GM23338 (cell line): ENCODE measurements around the gene TAOK1. TPM values are rescaled to one million over a fixed set of nuclear protein-coding genes. Genes with fewer than 3 reads are reported as not detected.

Source experiments
- ATAC-seq: fragments of 200-7000 bp; cut with Tn5 transposase; 3 replicates; pipeline ENCODE4 v1.9.1; 2020
- DNase-seq: peaks from one replicate; pipeline ENCODE4 v3.0.0-alpha.2; 2015; ENCODE audit warnings: low spot score
- H2AFZ ChIP-seq: fragments of 200-600 bp; sonication (generic); 2 replicates; pipeline ENCODE4 v1.8.0; 2016; ENCODE audit warnings: antibody characterized with exemption, mild to moderate bottlenecking, moderate library complexity
- H3F3A ChIP-seq: fragments of 200-600 bp; sonication (generic); replicated peaks from 2 replicates; pipeline ENCODE4 v1.8.0; 2017; ENCODE audit warnings: antibody characterized with exemption, mixed run types, low read depth
- H3K27ac ChIP-seq: fragments of 200-600 bp; sonication (generic); 2 replicates; pipeline ENCODE4 v1.6.1; 2016; ENCODE audit warnings: low read depth
- H3K27me3 ChIP-seq: fragments of 200-600 bp; sonication (generic); 2 replicates; pipeline ENCODE4 v1.8.0; 2016; ENCODE audit warnings: mild to moderate bottlenecking, mixed run types, moderate library complexity; ENCODE audit not compliant: insufficient read depth
- H3K36me3 ChIP-seq: fragments of 200-600 bp; sonication (generic); 2 replicates; pipeline ENCODE4 v1.8.0; 2016; ENCODE audit warnings: mild to moderate bottlenecking; ENCODE audit not compliant: insufficient read depth
- H3K4me1 ChIP-seq: fragments of 200-600 bp; sonication (generic); 2 replicates; pipeline ENCODE4 v1.8.0; 2016; ENCODE audit warnings: mild to moderate bottlenecking, moderate library complexity; ENCODE audit not compliant: insufficient read depth
- H3K4me2 ChIP-seq: fragments of 200-600 bp; sonication (generic); 2 replicates; pipeline ENCODE4 v1.7.1; 2017; ENCODE audit warnings: mixed run types
- H3K4me3 ChIP-seq: fragments of 200-600 bp; sonication (generic); 2 replicates; pipeline ENCODE4 v1.6.1; 2016; ENCODE audit warnings: mixed run types
- H3K79me2 ChIP-seq: fragments of 200-600 bp; sonication (generic); replicated peaks from 2 replicates; pipeline ENCODE4 v1.8.0; 2017; ENCODE audit warnings: mild to moderate bottlenecking; ENCODE audit not compliant: insufficient read depth
- H3K9me2 ChIP-seq: fragments of 200-600 bp; sonication (generic); 2 replicates; pipeline ENCODE4 v1.8.0; 2017; ENCODE audit not compliant: insufficient read depth
- H4K20me1 ChIP-seq: fragments of 200-600 bp; sonication (generic); replicated peaks from 2 replicates; pipeline ENCODE4 v1.8.0; 2017; ENCODE audit warnings: mild to moderate bottlenecking; ENCODE audit not compliant: insufficient read depth
- H3K27ac Mint-ChIP-seq: 2 replicates; pipeline ENCODE4 v1.8.0; 2020; ENCODE audit warnings: inconsistent platforms, mild to moderate bottlenecking, moderate library complexity, mixed read lengths
- H3K27me3 Mint-ChIP-seq: 3 replicates; pipeline ENCODE4 v1.8.0; 2022; ENCODE audit warnings: low read depth, mild to moderate bottlenecking, moderate library complexity, mixed read lengths, inconsistent platforms; ENCODE audit not compliant: insufficient read depth, poor library complexity
- H3K36me3 Mint-ChIP-seq: 3 replicates; pipeline ENCODE4 v1.8.0; 2021; ENCODE audit warnings: low read depth, mild to moderate bottlenecking, inconsistent platforms, moderate library complexity, mixed read lengths
- H3K4me1 Mint-ChIP-seq: 3 replicates; pipeline ENCODE4 v1.8.0; 2020; ENCODE audit warnings: mild to moderate bottlenecking, inconsistent platforms, mixed read lengths
- H3K4me3 Mint-ChIP-seq: 3 replicates; pipeline ENCODE4 v1.8.0; 2021; ENCODE audit warnings: moderate library complexity, mild to moderate bottlenecking, inconsistent platforms, mixed read lengths
- H3K9me3 Mint-ChIP-seq: 3 replicates; pipeline ENCODE4 v1.8.0; 2020; ENCODE audit warnings: moderate library complexity, mild to moderate bottlenecking, inconsistent platforms, mixed read lengths
- CREB1 ChIP-seq: fragments of 250-450 bp; sonication (Bioruptor Pico); IDR thresholded peaks from 2 replicates; pipeline ENCODE4 v1.5.0; 2020; ENCODE audit warnings: low read depth, mild to moderate bottlenecking, moderate library complexity
- EZH2 ChIP-seq: fragments of 200-600 bp; sonication (generic); IDR thresholded peaks from one replicate; pipeline ENCODE4 v1.8.0; 2017; ENCODE audit warnings: antibody characterized with exemption, mild to moderate bottlenecking, low read depth; ENCODE audit not compliant: unreplicated experiment
- JUNB ChIP-seq: IDR thresholded peaks from one replicate; pipeline ENCODE4 v1.6.1; 2016; ENCODE audit warnings: antibody characterized with exemption; ENCODE audit not compliant: unreplicated experiment
- NANOG ChIP-seq: IDR thresholded peaks from 2 replicates; pipeline ENCODE4 v1.6.1; 2016; ENCODE audit warnings: antibody characterized with exemption, borderline replicate concordance
- POLR2AphosphoS5 ChIP-seq: IDR thresholded peaks from 2 replicates; pipeline ENCODE4 v1.6.1; 2016; ENCODE audit warnings: antibody characterized with exemption, low read depth
- ZNF114 ChIP-seq: fragments of 250-450 bp; sonication (Bioruptor Pico); IDR thresholded peaks from 2 replicates; pipeline ENCODE4 v1.5.0; 2020; ENCODE audit warnings: mild to moderate bottlenecking, moderate library complexity
- polyA plus RNA-seq: library from polyadenylated mRNA; unstranded; fragments of >200 nt; fragmentation: Nextera tagmentation; extraction: Ambion mirVana; gene quantifications from 2 replicates; pipeline ENCODE4 v1.2.1, GENCODE V29; 2016
- total RNA-seq: library from RNA; depleted of rRNA; stranded (reverse); fragments of >200 nt; shearing (Covaris generic); gene quantifications from 2 replicates; pipeline ENCODE4 v1.2.3, GENCODE V29; 2014
- TF ChIP-seq, protein P1 (sequence below): IDR thresholded peaks from one replicate; pipeline ENCODE4 v1.6.1; 2018; ENCODE audit warnings: antibody characterized with exemption; ENCODE audit not compliant: unreplicated experiment
- TF ChIP-seq, protein P2 (sequence below), 2 experiments: fragments of 200-600 bp in 1 of 2; sonication (generic) in 1 of 2; conservative IDR thresholded peaks; 2 replicates each; pipeline versions ENCODE4 v1.5.1 to v1.6.1; 2016 to 2017; ENCODE audit warnings: antibody characterized with exemption in 2 of 2, low read depth in 2 of 2, mild to moderate bottlenecking in 2 of 2, moderate library complexity in 1 of 2
- TF ChIP-seq, protein P3 (sequence below): IDR thresholded peaks from 2 replicates; pipeline ENCODE4 v1.6.1; 2016; ENCODE audit warnings: antibody characterized with exemption
- TF ChIP-seq, protein P4 (sequence below): fragments of 250-450 bp; sonication (Bioruptor Pico); IDR thresholded peaks from 2 replicates; pipeline ENCODE4 v1.5.0; 2020; ENCODE audit warnings: mild to moderate bottlenecking, moderate library complexity

TAOK1 gene
- total and polyA plus RNA-seq, 2 experiments from 2014 or later = 19.4 to 69.8 TPM

DNA sequence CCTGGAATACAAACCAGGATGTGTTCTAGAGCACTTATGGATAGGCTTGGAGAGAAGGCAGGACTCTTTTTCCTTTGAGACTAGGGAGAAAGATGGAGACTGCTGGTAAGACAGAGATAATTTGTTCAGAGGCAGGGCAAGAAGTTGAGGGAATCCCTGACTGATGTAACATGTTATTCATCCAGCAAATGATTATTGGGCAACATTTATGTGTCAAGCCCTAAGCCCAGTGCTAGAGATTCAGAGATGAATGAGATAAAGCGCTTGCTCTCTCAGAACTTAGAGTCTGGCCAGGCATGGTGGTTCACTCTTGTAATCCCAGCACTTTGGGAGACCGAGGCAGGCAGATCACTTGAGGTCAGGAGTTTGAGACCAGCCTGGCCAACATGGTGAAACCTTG, 48.4 kb upstream of the TAOK1 start (continued):
- no peak for TF ChIP-seq JUNB
- TF ChIP-seq, protein P1, sequence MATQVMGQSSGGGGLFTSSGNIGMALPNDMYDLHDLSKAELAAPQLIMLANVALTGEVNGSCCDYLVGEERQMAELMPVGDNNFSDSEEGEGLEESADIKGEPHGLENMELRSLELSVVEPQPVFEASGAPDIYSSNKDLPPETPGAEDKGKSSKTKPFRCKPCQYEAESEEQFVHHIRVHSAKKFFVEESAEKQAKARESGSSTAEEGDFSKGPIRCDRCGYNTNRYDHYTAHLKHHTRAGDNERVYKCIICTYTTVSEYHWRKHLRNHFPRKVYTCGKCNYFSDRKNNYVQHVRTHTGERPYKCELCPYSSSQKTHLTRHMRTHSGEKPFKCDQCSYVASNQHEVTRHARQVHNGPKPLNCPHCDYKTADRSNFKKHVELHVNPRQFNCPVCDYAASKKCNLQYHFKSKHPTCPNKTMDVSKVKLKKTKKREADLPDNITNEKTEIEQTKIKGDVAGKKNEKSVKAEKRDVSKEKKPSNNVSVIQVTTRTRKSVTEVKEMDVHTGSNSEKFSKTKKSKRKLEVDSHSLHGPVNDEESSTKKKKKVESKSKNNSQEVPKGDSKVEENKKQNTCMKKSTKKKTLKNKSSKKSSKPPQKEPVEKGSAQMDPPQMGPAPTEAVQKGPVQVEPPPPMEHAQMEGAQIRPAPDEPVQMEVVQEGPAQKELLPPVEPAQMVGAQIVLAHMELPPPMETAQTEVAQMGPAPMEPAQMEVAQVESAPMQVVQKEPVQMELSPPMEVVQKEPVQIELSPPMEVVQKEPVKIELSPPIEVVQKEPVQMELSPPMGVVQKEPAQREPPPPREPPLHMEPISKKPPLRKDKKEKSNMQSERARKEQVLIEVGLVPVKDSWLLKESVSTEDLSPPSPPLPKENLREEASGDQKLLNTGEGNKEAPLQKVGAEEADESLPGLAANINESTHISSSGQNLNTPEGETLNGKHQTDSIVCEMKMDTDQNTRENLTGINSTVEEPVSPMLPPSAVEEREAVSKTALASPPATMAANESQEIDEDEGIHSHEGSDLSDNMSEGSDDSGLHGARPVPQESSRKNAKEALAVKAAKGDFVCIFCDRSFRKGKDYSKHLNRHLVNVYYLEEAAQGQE = no peak
- TF ChIP-seq ZNF114 = no peak
- TF ChIP-seq, protein P2, sequence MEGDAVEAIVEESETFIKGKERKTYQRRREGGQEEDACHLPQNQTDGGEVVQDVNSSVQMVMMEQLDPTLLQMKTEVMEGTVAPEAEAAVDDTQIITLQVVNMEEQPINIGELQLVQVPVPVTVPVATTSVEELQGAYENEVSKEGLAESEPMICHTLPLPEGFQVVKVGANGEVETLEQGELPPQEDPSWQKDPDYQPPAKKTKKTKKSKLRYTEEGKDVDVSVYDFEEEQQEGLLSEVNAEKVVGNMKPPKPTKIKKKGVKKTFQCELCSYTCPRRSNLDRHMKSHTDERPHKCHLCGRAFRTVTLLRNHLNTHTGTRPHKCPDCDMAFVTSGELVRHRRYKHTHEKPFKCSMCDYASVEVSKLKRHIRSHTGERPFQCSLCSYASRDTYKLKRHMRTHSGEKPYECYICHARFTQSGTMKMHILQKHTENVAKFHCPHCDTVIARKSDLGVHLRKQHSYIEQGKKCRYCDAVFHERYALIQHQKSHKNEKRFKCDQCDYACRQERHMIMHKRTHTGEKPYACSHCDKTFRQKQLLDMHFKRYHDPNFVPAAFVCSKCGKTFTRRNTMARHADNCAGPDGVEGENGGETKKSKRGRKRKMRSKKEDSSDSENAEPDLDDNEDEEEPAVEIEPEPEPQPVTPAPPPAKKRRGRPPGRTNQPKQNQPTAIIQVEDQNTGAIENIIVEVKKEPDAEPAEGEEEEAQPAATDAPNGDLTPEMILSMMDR (conservative IDR thresholded peaks at IDR 0.05; ENCODE audit: low read depth in 2 of 2) = no peak
- no peak for TF ChIP-seq EZH2
- TF ChIP-seq NANOG = no peak
- TF ChIP-seq, protein P3, sequence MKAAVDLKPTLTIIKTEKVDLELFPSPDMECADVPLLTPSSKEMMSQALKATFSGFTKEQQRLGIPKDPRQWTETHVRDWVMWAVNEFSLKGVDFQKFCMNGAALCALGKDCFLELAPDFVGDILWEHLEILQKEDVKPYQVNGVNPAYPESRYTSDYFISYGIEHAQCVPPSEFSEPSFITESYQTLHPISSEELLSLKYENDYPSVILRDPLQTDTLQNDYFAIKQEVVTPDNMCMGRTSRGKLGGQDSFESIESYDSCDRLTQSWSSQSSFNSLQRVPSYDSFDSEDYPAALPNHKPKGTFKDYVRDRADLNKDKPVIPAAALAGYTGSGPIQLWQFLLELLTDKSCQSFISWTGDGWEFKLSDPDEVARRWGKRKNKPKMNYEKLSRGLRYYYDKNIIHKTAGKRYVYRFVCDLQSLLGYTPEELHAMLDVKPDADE = no peak
- TF ChIP-seq CREB1 (CRISPR knock-in tag) = no peak
- no peak for TF ChIP-seq POLR2AphosphoS5

DNA sequence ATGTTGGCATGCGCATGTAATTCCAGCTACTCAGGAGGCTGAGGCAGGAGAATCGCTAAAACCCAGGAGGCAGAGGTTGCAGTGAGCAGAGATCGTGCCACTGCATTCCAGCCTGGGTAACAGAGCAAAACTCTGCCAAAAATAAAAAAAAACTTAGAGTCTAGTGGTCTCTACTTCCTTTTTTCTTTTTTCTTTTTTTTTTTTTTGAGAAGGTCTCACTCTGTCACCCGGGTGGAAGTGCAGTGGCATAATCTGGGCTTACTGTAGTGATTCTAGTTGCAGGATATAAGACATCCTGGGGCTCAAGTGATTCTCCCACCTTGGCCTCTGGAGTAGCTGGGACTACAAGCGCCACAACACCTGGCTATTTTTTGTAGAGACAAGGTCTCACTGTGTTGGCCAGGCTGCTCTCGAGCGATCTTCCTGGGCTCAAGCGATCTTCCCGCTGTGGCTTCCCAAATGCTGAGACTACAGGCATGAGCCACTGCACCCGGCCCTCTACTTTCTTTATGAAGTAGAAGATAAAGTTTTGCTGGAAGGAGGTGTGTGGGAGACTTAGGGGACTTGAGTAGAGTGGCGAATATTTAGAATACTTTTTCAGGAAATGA, 47.9 kb upstream of the TAOK1 start:
- 0 out of 2 replicates have a peak overlapping the region, but pooled peaks have one; percentile 47 for H2AFZ ChIP-seq
- no peaks in the 10 kb centered on the region for H3K9me3 Mint-ChIP-seq
- no peaks in the 10 kb centered on the region for H3K27me3 ChIP-seq
- H3K9me2 ChIP-seq = no peaks in the 10 kb centered on the region
- no peaks in the 10 kb centered on the region for H3K36me3 Mint-ChIP-seq
- H3K4me1 ChIP-seq = no peaks in the 10 kb centered on the region
- H3K4me2 ChIP-seq = no peak overlapping the region
- no peaks in the 10 kb centered on the region for H3K79me2 ChIP-seq
- no peak overlapping the region for H3K4me3 ChIP-seq
- no peak overlapping the region for H3K27ac ChIP-seq
- no peaks in the 10 kb centered on the region for H3K4me1 Mint-ChIP-seq
- no peak overlapping the region for H3K27ac Mint-ChIP-seq
- no peaks in the 10 kb centered on the region; the same call in 1 of the 2 replicates for H4K20me1 ChIP-seq
- H3K4me3 Mint-ChIP-seq = no peak overlapping the region
- no peak for DNase-seq
- H3K36me3 ChIP-seq = no peaks in the 10 kb centered on the region
- no peaks in the 10 kb centered on the region for H3K27me3 Mint-ChIP-seq
- no peak for ATAC-seq
- no peaks in the 10 kb centered on the region for H3F3A ChIP-seq
- no peak for TF ChIP-seq EZH2
- TF ChIP-seq POLR2AphosphoS5 = no peak
- TF ChIP-seq, protein P4, sequence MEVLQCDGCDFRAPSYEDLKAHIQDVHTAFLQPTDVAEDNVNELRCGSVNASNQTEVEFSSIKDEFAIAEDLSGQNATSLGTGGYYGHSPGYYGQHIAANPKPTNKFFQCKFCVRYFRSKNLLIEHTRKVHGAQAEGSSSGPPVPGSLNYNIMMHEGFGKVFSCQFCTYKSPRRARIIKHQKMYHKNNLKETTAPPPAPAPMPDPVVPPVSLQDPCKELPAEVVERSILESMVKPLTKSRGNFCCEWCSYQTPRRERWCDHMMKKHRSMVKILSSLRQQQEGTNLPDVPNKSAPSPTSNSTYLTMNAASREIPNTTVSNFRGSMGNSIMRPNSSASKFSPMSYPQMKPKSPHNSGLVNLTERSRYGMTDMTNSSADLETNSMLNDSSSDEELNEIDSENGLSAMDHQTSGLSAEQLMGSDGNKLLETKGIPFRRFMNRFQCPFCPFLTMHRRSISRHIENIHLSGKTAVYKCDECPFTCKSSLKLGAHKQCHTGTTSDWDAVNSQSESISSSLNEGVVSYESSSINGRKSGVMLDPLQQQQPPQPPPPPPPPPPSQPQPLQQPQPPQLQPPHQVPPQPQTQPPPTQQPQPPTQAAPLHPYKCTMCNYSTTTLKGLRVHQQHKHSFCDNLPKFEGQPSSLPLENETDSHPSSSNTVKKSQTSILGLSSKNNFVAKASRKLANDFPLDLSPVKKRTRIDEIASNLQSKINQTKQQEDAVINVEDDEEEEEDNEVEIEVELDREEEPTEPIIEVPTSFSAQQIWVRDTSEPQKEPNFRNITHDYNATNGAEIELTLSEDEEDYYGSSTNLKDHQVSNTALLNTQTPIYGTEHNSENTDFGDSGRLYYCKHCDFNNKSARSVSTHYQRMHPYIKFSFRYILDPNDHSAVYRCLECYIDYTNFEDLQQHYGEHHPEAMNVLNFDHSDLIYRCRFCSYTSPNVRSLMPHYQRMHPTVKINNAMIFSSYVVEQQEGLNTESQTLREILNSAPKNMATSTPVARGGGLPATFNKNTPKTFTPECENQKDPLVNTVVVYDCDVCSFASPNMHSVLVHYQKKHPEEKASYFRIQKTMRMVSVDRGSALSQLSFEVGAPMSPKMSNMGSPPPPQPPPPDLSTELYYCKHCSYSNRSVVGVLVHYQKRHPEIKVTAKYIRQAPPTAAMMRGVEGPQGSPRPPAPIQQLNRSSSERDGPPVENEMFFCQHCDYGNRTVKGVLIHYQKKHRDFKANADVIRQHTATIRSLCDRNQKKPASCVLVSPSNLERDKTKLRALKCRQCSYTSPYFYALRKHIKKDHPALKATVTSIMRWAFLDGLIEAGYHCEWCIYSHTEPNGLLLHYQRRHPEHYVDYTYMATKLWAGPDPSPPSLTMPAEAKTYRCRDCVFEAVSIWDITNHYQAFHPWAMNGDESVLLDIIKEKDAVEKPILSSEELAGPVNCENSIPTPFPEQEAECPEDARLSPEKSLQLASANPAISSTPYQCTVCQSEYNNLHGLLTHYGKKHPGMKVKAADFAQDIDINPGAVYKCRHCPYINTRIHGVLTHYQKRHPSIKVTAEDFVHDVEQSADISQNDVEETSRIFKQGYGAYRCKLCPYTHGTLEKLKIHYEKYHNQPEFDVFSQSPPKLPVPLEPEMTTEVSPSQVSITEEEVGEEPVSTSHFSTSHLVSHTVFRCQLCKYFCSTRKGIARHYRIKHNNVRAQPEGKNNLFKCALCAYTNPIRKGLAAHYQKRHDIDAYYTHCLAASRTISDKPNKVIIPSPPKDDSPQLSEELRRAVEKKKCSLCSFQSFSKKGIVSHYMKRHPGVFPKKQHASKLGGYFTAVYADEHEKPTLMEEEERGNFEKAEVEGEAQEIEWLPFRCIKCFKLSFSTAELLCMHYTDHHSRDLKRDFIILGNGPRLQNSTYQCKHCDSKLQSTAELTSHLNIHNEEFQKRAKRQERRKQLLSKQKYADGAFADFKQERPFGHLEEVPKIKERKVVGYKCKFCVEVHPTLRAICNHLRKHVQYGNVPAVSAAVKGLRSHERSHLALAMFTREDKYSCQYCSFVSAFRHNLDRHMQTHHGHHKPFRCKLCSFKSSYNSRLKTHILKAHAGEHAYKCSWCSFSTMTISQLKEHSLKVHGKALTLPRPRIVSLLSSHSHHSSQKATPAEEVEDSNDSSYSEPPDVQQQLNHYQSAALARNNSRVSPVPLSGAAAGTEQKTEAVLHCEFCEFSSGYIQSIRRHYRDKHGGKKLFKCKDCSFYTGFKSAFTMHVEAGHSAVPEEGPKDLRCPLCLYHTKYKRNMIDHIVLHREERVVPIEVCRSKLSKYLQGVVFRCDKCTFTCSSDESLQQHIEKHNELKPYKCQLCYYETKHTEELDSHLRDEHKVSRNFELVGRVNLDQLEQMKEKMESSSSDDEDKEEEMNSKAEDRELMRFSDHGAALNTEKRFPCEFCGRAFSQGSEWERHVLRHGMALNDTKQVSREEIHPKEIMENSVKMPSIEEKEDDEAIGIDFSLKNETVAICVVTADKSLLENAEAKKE = no peak
